HS-5 (cell line): ENCODE results near the gene ASS1.

Experiments used
- DNase-seq: peaks from one replicate; pipeline ENCODE4 v3.0.0-alpha.2; 2012; ENCODE audit warnings: low read depth

The ASS1 gene

GRCh38 chr9:130498918-130499698 is 54.3 kb downstream of the ASS1 start:
- no peak for DNase-seq

DNA sequence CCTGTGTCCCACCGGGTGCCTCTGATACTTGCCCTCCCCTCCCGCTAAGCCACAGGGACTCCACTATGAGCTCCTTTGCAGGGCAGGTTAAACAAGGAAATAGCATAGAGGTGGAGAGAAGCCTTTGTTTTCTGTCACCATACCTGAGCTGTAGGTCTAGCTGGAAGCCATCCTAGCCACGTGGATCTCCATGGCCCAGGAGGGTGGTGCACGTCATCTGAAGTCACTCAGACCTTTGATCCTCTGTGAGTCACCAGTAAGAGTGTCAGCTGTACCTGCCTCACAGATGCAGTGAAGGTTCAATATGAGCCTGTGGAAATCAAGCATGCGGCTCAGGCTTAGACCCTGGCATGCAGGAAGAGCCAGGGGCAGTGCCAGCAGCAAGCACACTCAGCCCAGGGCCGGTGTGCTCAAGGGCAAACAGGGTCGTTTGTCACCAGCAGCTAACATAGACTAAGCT is 55.1 kb downstream of the ASS1 start:
- DNase-seq, result no peak

DNA sequence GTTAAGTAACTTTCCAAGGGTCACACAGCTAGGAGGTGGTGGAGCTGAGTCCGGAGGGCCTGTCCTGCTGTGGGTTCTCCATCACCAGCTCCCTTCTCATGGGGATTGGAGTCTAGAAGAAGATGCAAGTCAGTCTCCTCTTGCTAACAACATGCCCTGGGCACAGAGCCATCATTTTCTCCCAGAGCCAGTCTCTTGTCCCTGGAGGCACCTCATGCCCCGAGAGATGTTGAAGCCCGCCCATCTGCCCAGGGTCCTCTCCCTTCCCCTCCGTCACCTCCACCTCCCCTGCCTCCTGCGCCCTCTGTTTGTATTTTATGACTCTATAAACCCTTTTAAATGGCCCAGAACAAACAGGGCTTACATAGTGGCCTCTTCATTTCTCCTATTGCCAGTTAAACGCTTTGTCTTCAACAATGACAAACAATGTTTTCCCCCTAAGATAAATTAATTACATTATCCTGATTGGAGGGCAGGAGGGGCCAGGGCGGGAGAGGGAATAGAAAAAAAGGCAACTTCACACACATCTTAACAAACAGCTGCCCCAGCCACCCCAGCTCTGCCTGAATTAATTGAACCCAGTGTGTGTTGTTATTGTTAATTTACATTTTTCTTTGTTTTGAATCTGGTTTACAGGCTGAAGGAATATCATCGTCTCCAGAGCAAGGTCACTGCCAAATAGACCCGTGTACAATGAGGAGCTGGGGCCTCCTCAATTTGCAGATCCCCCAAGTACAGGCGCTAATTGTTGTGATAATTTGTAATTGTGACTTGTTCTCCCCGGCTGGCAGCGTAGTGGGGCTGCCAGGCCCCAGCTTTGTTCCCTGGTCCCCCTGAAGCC is 55.8 kb downstream of the ASS1 start:
- no peak for DNase-seq

- no peak for DNase-seq
Observed at GRCh38 chr9:130501639-130502038, 56.9 kb downstream of the ASS1 start.

- DNase-seq, result no peak
Observed at GRCh38 chr9:130508218-130508617, 63.5 kb downstream of the ASS1 start.

DNA sequence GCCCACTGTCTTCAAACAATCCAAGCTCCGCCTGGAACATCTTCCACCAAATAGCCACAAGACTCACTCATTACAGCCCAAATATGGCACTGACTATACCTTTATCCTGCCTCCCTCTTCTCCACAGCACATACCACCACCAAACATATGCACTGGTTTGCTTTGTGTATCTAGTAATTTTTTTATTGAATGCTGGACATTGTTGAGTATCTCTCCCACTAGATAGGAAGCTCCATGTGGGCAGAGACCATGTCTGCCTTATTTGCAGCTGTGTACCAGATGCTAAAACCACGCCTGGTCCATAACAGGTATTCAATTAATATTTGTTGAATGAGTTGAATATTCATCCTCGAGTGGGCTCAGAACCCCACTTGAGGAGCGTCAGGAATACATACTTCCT is 67.4 kb downstream of the ASS1 start:
- no peak for DNase-seq

GRCh38 chr9:130513078-130513477 is 68.3 kb downstream of the ASS1 start:
- no peak for DNase-seq

GRCh38 chr9:130518233-130518632 is 73.5 kb downstream of the ASS1 start:
- no peak for DNase-seq

DNA sequence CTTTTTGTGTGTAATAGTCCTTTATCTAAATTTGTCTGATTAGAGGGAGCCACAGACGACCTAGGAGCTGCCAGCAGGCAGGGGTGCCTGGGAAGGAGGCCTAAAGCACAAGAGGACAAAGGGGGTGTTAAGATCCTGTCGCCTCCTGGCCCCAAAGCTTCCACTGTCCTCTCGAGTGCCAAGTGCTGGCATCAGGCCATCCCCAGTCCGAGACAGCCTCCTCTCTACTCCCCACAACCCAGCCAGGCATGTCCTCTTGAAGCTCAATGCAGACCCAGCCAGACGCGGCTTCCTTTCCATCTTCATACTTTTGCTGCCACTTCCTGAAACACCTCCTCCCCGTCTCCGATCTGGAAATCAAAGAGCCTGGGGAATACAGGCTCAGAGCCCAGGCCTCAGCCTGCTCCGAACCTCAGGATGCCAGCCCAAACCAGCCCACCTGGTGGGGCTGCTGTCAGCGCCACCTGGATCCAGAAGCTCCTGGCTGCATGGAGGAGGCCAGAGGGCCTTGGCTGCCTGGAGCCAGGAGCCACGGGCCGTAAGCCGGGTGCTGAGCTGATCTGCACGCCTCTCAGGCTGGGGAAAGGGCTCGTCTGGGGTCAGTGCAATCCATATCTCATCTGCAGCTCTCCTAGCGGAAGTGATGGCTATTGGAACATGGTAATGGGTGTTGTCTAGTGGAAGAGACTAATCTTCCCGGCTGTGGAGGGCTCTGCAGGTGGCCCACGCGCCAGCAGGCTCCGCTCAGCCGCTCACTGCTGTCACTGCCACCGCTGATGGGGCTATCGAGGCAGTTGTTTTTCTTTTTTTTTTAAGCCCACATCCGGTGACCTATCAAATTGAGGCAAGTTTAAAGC is 74.4 kb downstream of the ASS1 start:
- no peak for DNase-seq

DNA sequence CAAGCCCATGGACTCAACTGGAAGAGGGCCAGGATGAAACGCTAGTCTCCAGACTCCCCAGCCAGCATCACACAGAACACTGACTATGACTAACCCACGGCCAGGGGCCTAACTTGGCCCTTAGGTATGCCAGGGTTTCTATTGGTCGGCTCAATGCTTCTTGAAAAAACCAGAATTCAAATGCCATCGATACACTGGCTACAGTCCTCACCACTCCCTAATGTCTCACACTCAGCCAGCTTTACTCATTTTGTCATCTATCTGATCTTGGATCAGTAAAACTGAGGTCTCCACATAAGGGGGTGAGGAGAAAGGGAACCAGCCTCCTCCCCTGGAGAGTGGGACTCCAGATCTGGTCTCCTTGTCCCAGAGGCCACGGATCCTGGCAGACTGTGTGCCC is 75.2 kb downstream of the ASS1 start:
- DNase-seq, result no peak

GRCh38 chr9:130521715-130522114 is 77.0 kb downstream of the ASS1 start:
- no peak for DNase-seq

- no peak for DNase-seq
Observed at GRCh38 chr9:130522233-130522808, 77.6 kb downstream of the ASS1 start.

- DNase-seq, result no peak
Observed at GRCh38 chr9:130523921-130524320, 79.2 kb downstream of the ASS1 start.

DNA sequence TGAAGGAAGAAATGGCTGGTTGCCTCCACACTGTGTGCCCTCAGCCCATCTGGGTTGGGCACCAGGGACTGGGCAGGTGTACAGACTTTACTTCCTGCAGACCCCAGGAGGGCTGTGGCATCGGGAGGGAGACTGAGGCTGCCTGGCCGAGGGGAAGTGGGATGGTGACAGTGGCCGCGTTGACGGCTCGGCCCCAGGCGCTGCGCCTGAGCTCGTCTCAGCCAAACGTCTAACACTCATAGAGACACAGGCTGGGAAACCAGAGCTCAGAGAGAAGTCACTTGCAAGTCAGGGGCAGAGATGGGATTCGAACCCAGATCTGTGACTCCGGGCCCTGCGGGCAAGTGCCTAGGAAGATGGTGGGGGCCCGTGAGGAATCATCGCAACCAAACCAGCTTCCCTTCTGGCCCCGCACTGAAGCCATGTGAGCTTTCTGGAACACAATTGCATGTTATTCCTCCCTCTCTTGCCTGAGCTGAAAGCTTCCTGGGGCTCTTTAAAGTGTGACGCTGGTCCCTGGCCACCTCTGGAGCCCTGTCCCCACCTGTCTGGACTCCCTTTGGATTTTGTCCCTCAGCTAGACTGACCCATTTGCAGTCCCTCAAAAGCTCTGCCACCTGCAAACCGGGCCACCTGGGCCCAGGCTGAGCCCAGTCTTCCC is 81.6 kb downstream of the ASS1 start:
- no peak for DNase-seq

DNA sequence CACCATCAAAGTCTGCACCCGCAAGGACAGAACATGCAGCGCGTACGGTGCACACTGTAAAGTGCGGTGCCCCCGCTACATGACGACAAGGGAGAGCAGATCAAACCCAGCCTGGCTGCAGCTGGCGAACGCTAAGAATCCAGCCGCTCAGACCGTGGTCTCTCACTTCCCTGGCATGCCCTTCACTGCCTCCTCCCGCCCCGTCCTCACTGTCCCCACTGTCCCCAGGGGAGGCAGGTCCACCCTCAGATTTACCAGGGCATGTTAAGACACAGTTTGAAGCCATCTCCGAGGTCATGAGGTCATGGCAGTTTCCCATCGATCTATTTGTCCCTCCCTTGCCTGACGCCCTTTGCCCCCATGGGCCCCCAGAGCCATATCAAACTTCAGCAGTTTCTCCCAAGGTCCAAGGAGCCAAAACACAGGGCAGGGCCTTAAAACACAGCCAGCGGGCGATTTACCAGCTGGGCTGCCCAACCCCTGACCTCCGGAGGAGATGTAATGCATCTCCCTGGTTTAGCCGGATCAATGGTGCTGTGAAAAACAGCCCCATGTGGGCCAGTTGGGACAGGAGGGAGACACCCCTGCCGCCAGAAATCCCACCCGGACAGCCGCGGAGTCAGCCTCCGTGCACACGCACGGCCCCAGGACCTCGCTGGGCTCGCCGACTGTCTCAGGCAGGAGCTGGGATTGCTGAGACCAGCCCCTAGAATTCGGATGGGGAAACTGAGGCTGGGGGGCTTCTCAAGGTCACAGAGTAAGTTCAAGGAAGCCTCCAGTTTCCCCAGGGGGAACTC is 82.3 kb downstream of the ASS1 start:
- no peak for DNase-seq

DNA sequence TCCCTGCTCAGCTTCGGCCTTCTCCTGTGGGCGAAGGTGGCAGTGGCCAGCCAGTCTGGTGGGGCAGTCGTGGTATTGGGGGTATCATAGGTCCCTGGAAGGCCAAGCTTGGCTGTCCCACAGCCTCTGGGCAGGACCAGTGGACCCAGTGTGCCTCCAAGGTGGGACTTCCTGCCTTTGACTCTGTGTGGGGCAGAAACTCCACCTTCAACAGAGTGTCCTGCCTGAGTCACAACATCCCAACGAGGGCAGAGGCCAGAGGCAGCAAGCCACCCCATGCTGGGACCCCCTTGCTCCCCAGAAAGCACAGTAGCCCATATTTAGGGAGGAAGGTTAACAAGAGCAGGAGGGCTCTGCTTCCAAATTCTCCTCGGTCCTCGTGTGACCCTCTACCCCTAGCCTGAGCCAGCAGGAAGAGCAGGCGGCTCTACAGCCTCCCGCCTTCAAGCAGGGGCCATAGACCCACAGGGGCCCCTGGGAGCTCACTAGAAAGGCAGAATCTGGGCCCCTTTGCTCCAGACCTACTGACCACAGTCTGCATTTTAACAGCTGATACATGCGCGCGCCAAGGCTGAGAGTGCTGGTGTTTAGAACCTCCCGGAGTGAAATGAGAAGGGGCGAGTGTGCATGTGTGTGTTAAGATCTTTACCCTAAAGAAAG is 83.0 kb downstream of the ASS1 start:
- DNase-seq, result no peak

GRCh38 chr9:130528674-130529073 is 83.9 kb downstream of the ASS1 start:
- no peak for DNase-seq

DNA sequence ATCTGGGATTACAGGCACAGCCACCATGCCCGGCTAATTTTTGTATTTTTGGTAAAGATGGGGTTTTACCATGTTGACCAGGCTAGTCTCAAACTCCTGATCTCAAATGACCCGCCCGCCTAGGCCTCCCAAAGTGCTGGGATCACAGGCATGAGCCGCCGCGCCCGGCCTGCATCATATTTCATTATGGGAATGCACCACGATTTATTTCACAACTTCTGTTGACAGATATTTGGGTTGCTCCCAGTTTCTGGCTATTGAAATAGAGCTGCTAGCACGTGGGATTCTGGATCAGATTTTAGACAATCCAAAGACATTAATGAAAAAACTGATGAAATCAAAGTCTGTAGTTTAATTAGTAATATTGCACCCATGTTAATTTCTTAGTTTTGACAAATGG is 86.2 kb downstream of the ASS1 start:
- no peak for DNase-seq

- DNase-seq, result no peak
Observed at GRCh38 chr9:130531670-130532069, 86.9 kb downstream of the ASS1 start.

DNA sequence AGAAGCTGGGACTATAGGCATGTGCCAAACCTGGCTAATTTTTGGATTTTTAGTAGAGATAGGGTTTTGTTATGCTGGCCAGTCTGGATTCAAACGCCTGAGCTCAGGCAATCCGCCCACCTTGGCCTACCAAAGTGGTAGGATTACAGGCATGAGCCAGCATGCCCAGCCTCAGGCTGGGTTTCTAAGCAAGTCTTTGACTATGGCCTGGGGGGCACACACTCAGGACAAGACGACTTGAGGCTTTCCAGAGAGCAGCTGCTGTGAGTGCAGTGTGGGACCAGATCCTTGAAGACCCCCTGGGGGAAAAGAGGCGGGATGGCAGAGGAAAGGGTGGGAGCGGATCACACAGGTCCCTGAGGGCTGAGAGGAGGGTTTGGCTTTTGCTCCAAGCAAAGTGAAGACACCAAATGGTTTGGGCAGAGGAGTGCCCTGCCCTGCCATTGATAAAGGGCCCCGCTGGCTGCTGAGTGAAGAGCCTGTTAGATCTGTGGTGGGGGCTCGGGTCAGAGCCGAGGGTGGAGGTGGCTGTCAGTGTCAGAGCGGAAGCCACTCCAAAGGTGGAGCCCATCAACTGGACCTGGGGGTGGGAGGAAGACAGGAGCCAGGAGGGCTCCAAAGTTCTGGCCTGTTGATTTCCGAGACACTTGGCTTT is 87.8 kb downstream of the ASS1 start:
- no peak for DNase-seq
